Activated CD4-positive, alpha-beta T cell treated with anti-CD3 and anti-CD28 coated beads for 36 hours (primary cell): ENCODE data around the gene SAE1. TPM values are rescaled to one million over a fixed set of nuclear protein-coding genes. Genes with fewer than 3 reads are reported as not detected.

Experiments
- ATAC-seq: fragments of 200-7000 bp; cut with Tn5 transposase; one replicate; pipeline ENCODE4 v1.10.0; 2021; ENCODE audit warnings: mild to moderate bottlenecking, moderate library complexity
- CTCF ChIA-PET: fragments of 350-600 bp; sonication (Branson Sonifier 250); formaldehyde crosslinking; loops from one replicate; lab custom pipeline; 2021; ENCODE audit warnings: antibody characterized with exemption; lab: Charles Lee
- POLR2A ChIA-PET: fragments of 350-600 bp; sonication (Branson Sonifier 250); formaldehyde crosslinking; loops from one replicate; lab custom pipeline; 2021; ENCODE audit warnings: antibody characterized with exemption, inconsistent platforms; lab: Charles Lee
- DNase-seq: peaks from one replicate; pipeline ENCODE4 v3.0.0-alpha.2; 2020
- H3K27ac Mint-ChIP-seq: one replicate; pipeline ENCODE4 v1.8.0; 2021; ENCODE audit warnings: mixed read lengths
- H3K27me3 Mint-ChIP-seq: one replicate; pipeline ENCODE4 v1.8.0; 2021; ENCODE audit warnings: mixed read lengths
- H3K36me3 Mint-ChIP-seq: one replicate; pipeline ENCODE4 v1.8.0; 2021; ENCODE audit warnings: low read depth, mixed read lengths
- H3K4me1 Mint-ChIP-seq: one replicate; pipeline ENCODE4 v1.8.0; 2021; ENCODE audit warnings: mixed read lengths
- H3K4me3 Mint-ChIP-seq: one replicate; pipeline ENCODE4 v1.8.0; 2021; ENCODE audit warnings: mild to moderate bottlenecking, moderate library complexity, mixed read lengths
- H3K9me3 Mint-ChIP-seq: one replicate; pipeline ENCODE4 v1.8.0; 2021; ENCODE audit warnings: low read depth, mixed read lengths
- intact Hi-C, 2 experiments: fragments of 100-400 bp; cut with DNase I in 1 of 2; cut with micrococcal nuclease in 1 of 2; formaldehyde crosslinking; loops; one replicate each; pipeline versions ENCODE4 v1.14.2 to v1.15.1; 2022 to 2024; cut with DNase I, micrococcal nuclease
- total RNA-seq, 2 experiments: library from RNA; stranded (reverse); gene quantifications; one replicate each; pipeline ENCODE4 v1.2.3, GENCODE V29; 2021

Gene SAE1
- total RNA-seq, 2 experiments from 2014 or later = 143 to 156 TPM

DNA sequence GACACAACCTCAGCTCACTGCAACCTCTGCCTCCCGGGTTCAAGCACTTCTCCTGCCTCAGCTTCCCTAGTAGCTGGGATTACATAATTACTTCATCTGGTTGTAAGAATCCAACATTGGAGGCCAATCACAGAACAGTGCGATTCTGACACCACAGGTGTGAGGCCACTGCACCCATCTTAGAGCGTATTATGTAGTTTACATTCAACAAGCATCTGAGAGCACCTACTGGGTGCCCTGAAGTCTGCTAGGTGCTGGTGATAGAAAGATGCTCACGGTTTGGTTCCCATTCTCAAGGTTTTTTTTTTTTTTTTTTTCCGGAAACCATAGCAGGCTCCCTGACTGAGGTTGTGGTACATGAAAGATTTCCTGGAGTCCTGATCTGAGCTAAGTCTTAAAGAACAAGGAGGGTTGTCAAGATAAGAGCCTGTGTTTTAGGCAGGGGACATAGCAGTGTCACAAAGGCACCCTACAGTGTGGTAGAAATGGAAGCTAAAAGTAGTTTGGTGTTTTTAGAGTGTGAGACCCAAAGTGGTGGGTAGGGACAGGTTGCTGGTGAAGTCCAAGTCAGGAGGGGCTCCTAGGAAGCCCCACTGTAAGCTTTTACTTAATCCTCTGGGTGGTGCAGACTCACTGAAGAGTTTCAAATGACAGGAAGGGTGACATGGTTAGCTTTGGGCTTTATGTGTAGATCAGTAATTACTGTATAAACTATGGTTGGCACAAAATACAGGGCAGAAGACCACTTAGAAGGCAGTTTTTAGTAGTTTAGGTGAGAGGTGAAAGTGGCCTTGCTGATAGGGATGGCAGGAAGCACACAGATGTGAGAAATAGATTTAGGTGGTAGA, 15.2 kb downstream of the SAE1 start:
- ChIA-PET POLR2A (interaction anchor here (0.5 to 2.0 kb wide), 5 partner anchors 12 to 98 kb away, joined by 3 to 10 read pairs (median 5); partner anchors contain the start of gene ZC3H4), CTCF (interaction anchor here (0.5 to 5.7 kb wide), 13 partner anchors 9 to 1465 kb away, joined by 3 to 48 read pairs (median 3); partner anchors contain the start of gene ZC3H4)
- peak overlapping the region; percentile 89 for H3K27ac Mint-ChIP-seq
- peak; percentile 24 for ATAC-seq
- no peaks in the 10 kb centered on the region for H3K9me3 Mint-ChIP-seq
- H3K36me3 Mint-ChIP-seq = peaks cover 72% of the 10 kb centered on the region
- no peaks in the 10 kb centered on the region for H3K27me3 Mint-ChIP-seq
- intact Hi-C loops = loop anchor here (5.0 kb wide), 1 partner anchor 41 kb away; no protein-coding TSS in a partner anchor
- no peak for DNase-seq
- H3K4me1 Mint-ChIP-seq = peaks cover 83% of the 10 kb centered on the region
- no peak overlapping the region for H3K4me3 Mint-ChIP-seq

DNA sequence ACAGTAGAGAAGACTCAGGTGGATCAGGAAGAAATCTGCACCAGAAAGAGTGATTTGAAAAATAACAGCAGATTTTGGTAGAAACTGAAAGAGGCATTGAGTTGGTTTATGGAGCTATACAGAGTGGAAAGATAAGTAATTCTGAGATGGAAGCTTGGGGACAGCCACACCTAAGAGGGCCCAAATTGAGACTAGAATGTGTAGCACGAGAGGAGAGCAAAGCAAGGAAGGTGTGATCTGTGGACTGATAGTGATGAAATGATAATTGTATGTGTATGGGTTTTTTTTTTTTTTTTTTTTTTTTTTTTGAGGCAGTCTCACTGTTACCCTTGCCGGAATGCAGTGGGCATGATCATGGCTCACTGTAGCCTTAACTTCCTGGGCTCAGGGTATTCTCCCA, 16.3 kb downstream of the SAE1 start:
- H3K27me3 Mint-ChIP-seq = no peaks in the 10 kb centered on the region
- ChIA-PET CTCF (interaction anchor here (0.6 to 5.7 kb wide), 4 partner anchors 40 to 98 kb away, joined by 3 to 48 read pairs (median 8); no protein-coding TSS in a partner anchor), POLR2A (interaction anchor here (0.6 to 2.0 kb wide), 4 partner anchors 12 to 97 kb away, joined by 3 to 10 read pairs (median 5); partner anchors contain the start of gene ZC3H4)
- ATAC-seq (peak; percentile 77), DNase-seq (no peak)
- H3K27ac Mint-ChIP-seq = peak overlapping the region; percentile 89
- H3K4me3 Mint-ChIP-seq = no peak overlapping the region
- H3K9me3 Mint-ChIP-seq = no peaks in the 10 kb centered on the region
- H3K36me3 Mint-ChIP-seq = peaks cover 77% of the 10 kb centered on the region
- intact Hi-C loops = loop anchor here (5.0 kb wide), 1 partner anchor 40 kb away; no protein-coding TSS in a partner anchor
- H3K4me1 Mint-ChIP-seq = peaks cover 77% of the 10 kb centered on the region

DNA sequence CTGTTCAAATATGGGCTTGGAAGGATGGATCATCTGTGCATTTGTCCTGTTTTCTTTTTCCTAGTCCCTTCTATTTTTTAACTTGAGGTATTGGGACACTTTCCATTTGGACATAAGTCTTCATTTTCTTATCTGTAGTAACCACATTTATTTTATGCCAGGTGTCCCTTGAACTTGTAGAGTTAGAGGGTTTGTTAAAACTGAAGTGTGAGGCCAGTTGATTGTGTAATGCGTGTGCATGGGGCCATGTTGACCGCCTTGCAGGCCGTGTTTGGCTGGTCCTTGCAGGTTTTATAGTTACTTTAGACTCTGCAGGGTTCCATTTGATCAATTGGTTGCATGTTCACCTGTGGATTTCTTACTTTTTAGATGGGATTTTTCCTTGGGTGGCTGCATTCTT, 21.0 kb downstream of the SAE1 start:
- H3K4me3 Mint-ChIP-seq = no peak overlapping the region
- H3K36me3 Mint-ChIP-seq = peaks cover 80% of the 10 kb centered on the region
- DNase-seq (no peak), ATAC-seq (no peak)
- intact Hi-C loops = no loop called here
- CTCF ChIA-PET = interaction anchor here (1.0 kb wide), 2 partner anchors 14 to 59 kb away, joined by 3 read pairs; no protein-coding TSS in a partner anchor
- H3K27ac Mint-ChIP-seq = peak overlapping the region; percentile 19
- H3K4me1 Mint-ChIP-seq = peaks cover 55% of the 10 kb centered on the region
- no peaks in the 10 kb centered on the region for H3K9me3 Mint-ChIP-seq
- H3K27me3 Mint-ChIP-seq = no peaks in the 10 kb centered on the region
- POLR2A ChIA-PET = no interaction called here

DNA sequence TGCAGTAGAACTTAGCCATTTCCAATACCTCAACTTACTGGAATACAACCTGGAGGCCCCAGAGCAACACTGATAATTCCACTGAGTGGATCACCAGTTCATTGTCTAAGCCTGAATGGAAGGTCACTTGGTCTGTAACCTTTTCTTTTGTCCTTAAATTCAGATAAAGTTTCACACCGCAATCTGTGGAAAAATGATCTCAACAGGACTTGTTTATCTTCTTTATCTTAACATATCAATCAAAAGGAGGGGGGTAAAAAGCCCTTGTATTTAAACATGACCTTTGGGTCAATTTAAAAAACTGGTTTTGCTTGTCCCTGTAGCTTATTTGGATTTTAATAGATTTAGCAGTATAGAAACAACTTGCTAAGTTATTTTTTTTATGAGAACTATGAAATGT, 21.6 kb downstream of the SAE1 start:
- intact Hi-C loops = no loop called here
- Mint-ChIP-seq H3K36me3 (peaks cover 80% of the 10 kb centered on the region), H3K4me1 (peaks cover 55% of the 10 kb centered on the region), H3K27ac (no peak overlapping the region), H3K9me3 (no peaks in the 10 kb centered on the region), H3K4me3 (no peak overlapping the region), H3K27me3 (no peaks in the 10 kb centered on the region)
- POLR2A ChIA-PET = no interaction called here
- DNase-seq (no peak), ATAC-seq (no peak)
- CTCF ChIA-PET = interaction anchor here (0.7 to 1.0 kb wide), 5 partner anchors 15 to 372 kb away, joined by 3 to 5 read pairs (median 3); no protein-coding TSS in a partner anchor

DNA sequence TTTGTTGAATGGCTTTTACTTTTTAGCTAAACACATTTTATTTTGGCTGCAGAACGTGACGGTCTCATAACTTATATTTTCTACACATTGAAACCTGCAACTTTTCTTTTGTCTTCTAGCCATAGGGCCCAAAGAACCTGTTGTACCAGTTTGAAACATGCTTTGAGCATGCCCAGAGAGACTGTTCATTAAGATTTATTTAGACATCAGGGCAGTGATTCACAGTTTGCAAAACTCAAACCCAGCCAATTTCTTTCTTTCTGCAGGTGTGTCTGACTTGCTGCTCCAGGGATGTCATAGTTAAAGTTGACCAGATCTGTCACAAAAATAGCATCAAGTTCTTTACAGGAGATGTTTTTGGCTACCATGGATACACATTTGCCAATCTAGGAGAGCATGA, 22.0 kb downstream of the SAE1 start:
- H3K27ac Mint-ChIP-seq = no peak overlapping the region
- no peaks in the 10 kb centered on the region for H3K27me3 Mint-ChIP-seq
- ATAC-seq (no peak), DNase-seq (no peak)
- peaks cover 58% of the 10 kb centered on the region for H3K4me1 Mint-ChIP-seq
- intact Hi-C loops = no loop called here
- no peak overlapping the region for H3K4me3 Mint-ChIP-seq
- H3K9me3 Mint-ChIP-seq = no peaks in the 10 kb centered on the region
- POLR2A ChIA-PET = no interaction called here
- CTCF ChIA-PET = interaction anchor here (0.7 to 1.0 kb wide), 5 partner anchors 15 to 373 kb away, joined by 3 to 5 read pairs (median 3); no protein-coding TSS in a partner anchor
- peaks cover 82% of the 10 kb centered on the region for H3K36me3 Mint-ChIP-seq

DNA sequence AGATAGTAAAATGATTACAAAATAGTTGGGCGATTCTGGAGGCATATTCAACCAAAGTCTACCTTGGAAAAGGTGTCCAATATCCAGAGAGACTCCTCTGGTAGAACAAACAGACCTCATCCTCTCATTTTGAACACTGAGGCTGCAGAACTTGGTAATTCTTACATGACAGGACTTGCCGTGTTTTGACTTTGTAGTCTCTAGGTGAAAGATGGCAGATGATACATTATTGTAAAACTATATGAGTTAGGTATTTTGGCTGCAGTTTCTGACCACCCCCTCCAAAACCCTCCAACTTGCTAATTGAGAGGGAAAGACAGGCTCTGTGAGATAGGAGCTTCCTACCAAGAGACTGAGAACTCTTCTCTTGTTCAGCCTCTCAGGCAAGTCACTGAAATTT, 22.6 kb downstream of the SAE1 start:
- no peak for ATAC-seq
- H3K9me3 Mint-ChIP-seq = no peaks in the 10 kb centered on the region
- no peak overlapping the region for H3K4me3 Mint-ChIP-seq
- no peak for DNase-seq
- peaks cover 83% of the 10 kb centered on the region for H3K36me3 Mint-ChIP-seq
- ChIA-PET POLR2A (no interaction called here), CTCF (interaction anchor here (0.7 kb wide), 1 partner anchor 57 kb away, joined by 3 read pairs; no protein-coding TSS in a partner anchor)
- H3K4me1 Mint-ChIP-seq = peaks cover 59% of the 10 kb centered on the region
- intact Hi-C loops = no loop called here
- H3K27me3 Mint-ChIP-seq = no peaks in the 10 kb centered on the region
- H3K27ac Mint-ChIP-seq = no peak overlapping the region

DNA sequence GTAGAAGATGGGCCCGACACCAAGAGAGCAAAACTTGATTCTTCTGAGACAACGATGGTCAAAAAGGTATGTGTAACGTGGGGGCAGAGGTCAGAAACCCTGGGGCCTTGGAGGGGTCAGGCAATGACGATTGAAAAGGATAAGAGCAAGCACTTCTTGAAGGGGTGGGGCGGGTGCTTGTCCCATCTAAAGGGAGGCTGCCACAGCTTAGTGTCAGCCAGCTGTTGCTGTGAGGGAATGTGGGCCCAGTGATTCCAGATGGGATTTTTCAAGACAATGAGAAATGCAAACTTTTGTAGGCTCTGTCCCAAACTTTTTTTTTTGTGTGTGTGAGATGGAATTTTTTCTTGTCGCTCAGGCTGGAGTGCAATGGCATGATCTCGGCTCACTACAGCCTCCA, 24.5 kb downstream of the SAE1 start:
- peaks cover 87% of the 10 kb centered on the region for H3K36me3 Mint-ChIP-seq
- ChIA-PET POLR2A (interaction anchor here (0.7 to 1.2 kb wide), 2 partner anchors 8 to 32 kb away, joined by 5 to 6 read pairs; no protein-coding TSS in a partner anchor), CTCF (interaction anchor here (0.7 to 1.8 kb wide), 5 partner anchors 14 to 93 kb away, joined by 3 to 7 read pairs (median 3); no protein-coding TSS in a partner anchor)
- peaks cover 63% of the 10 kb centered on the region for H3K4me1 Mint-ChIP-seq
- no peak overlapping the region for H3K27ac Mint-ChIP-seq
- intact Hi-C loops = loop anchor here in 1 of 2 experiments (5.0 kb wide), 1 partner anchor 72 kb away; no protein-coding TSS in a partner anchor
- no peak for ATAC-seq
- H3K9me3 Mint-ChIP-seq = no peaks in the 10 kb centered on the region
- no peaks in the 10 kb centered on the region for H3K27me3 Mint-ChIP-seq
- H3K4me3 Mint-ChIP-seq = no peak overlapping the region
- no peak for DNase-seq

DNA sequence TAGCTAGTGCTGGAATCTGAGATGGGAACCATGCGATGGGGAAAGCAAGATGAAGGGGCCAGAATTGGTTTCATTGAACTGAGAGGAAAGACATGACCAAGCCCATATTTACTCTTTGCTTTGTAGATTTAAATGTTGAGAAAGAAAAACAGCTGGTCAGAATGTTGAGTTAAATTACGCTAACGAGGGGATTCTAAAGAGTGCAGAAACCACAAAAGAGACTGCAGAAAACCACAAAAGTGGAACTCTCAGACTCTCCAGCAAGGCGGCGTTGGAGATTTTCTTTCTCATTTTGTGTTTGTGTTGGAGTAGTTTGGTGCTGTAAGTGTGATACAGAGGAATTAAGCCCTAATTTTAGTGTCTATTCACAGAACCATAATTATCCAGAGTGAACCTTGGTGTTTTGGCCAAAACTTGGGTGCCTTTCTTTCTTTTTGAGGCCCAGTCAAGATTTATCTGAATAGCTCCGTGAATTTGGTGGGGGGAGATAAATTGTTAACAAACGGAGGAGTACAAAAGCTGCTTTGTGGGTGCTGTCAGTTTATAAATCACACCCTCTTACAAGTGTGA, 26.3 kb downstream of the SAE1 start:
- H3K9me3 Mint-ChIP-seq = no peaks in the 10 kb centered on the region
- DNase-seq (no peak), ATAC-seq (peak; percentile 7)
- ChIA-PET POLR2A (interaction anchor here (0.6 to 2.0 kb wide), 6 partner anchors 15 to 589 kb away, joined by 3 to 5 read pairs (median 4); partner anchors contain the start of genes NOP53 and ZC3H4), CTCF (interaction anchor here (0.6 to 4.7 kb wide), 15 partner anchors 9 to 144 kb away, joined by 3 to 43 read pairs (median 4); no protein-coding TSS in a partner anchor)
- no peaks in the 10 kb centered on the region for H3K27me3 Mint-ChIP-seq
- intact Hi-C loops = loop anchor here in 1 of 2 experiments (5.0 kb wide), 1 partner anchor 70 kb away; no protein-coding TSS in a partner anchor
- H3K4me3 Mint-ChIP-seq = peak overlapping the region; percentile 49
- peak overlapping the region; percentile 92 for H3K27ac Mint-ChIP-seq
- H3K36me3 Mint-ChIP-seq = peaks cover 77% of the 10 kb centered on the region
- peaks cover 68% of the 10 kb centered on the region for H3K4me1 Mint-ChIP-seq

DNA sequence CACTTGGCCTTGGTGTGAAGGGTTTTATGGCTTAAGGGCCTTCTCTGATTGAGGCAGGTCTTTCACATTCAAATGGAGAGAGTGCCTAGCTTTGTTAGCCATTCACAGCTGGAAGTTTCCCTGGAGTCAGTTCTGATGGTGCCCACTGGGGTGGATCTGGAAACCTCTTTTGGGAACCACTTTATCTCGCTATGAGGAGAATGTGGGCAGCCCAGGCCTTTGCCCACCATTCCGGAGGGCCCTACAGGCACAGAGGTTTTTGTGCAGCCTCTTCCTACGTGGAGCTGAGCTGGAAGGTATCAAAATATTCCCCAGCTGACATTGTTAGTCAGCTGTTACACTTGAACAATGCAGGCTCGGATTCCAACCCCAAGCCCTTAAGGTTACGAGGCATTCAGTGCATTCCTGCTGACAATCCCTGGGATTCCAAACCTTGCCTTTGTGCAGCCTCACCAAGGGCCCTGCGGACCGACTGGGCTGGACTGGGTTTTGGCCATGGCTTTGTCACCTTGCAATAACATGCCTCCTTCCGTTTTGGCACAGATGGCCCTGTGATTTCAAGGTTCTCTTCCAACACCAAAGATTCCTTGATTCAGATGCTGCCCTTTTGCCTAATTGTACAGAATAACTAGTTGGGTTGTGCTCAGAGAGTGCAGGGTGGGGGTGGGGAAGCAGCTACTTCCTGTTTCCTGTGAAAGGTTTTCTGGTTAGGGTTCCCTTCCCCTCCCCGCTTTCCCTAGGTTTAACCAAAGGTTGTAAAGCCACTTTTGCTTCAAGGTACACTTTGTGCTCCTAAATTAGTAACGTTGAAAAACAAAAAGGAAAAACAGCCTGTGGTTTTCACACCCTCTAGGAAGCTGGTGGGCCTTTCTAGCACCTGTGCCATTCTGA, 27.0 kb downstream of the SAE1 start:
- no peaks in the 10 kb centered on the region for H3K9me3 Mint-ChIP-seq
- H3K4me1 Mint-ChIP-seq = peaks cover 75% of the 10 kb centered on the region

DNA sequence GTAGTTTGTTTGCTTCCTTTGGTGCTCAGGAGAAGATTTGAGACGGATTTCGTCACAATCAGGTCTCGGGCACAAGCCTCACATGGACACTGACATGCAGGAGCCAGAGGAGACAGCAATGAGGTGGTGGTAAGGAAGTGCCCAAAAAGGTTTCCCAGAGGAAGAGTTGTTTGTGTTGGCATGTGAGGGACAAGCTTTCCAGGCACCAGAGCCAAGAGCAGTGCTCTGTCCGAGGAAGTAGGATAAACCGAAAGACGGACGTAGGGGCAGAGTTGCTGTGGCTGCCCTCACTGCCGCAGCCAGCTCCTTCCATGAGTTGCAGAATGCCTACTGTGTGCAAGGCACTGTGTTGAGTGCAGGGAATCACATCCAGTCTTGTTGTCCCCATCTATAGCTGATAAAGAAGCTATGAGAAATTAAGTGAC, 27.7 kb downstream of the SAE1 start:
- H3K36me3 Mint-ChIP-seq = peaks cover 66% of the 10 kb centered on the region

More for the DNA sequence above, 27.0 kb downstream of the SAE1 start:
- ChIA-PET POLR2A (interaction anchor here (0.8 to 2.0 kb wide), 8 partner anchors 21 to 588 kb away, joined by 3 to 11 read pairs (median 4); partner anchors contain the start of genes NOP53 and ZC3H4), CTCF (interaction anchor here (0.6 to 4.7 kb wide), 22 partner anchors 7 to 145 kb away, joined by 3 to 43 read pairs (median 4); no protein-coding TSS in a partner anchor)
- peak; percentile 54 for DNase-seq
- Mint-ChIP-seq H3K4me3 (peak overlapping the region; percentile 58), H3K27me3 (no peaks in the 10 kb centered on the region), H3K27ac (peak overlapping the region; percentile 93), H3K36me3 (peaks cover 72% of the 10 kb centered on the region)
- intact Hi-C loops = loop anchor here in 1 of 2 experiments (1.0 to 5.0 kb wide), 2 partner anchors 33 to 70 kb away; no protein-coding TSS in a partner anchor
- ATAC-seq = no peak

More for the DNA sequence above, 27.7 kb downstream of the SAE1 start:
- Mint-ChIP-seq H3K27ac (peak overlapping the region; percentile 93), H3K4me1 (peaks cover 70% of the 10 kb centered on the region), H3K27me3 (no peaks in the 10 kb centered on the region), H3K9me3 (no peaks in the 10 kb centered on the region), H3K4me3 (peak overlapping the region; percentile 58)
- intact Hi-C loops = loop anchor here in 1 of 2 experiments (1.0 to 5.0 kb wide), 2 partner anchors 32 to 69 kb away; no protein-coding TSS in a partner anchor
- DNase-seq (no peak), ATAC-seq (no peak)
- ChIA-PET CTCF (interaction anchor here (0.9 to 4.7 kb wide), 15 partner anchors 8 to 145 kb away, joined by 3 to 43 read pairs (median 6); partner anchors contain the start of gene ZC3H4), POLR2A (interaction anchor here (0.9 to 1.9 kb wide), 11 partner anchors 12 to 117 kb away, joined by 3 to 15 read pairs (median 7); partner anchors contain the start of gene CCDC9)
